HG02970 (cell line): ENCODE data around the gene KLK8.

Experiments used
- ATAC-seq: cut with Tn5 transposase; IDR thresholded peaks from one replicate; pipeline ENCODE4 v1.9.1; 2021; ENCODE audit warnings: mild to moderate bottlenecking, moderate library complexity, moderate number of reproducible peaks; ENCODE audit not compliant: unreplicated experiment, low FRiP score

The KLK8 gene

GRCh38 chr19:51018745-51019543 lies 17.5 kb upstream of the KLK8 start:
- no peak for ATAC-seq

GRCh38 chr19:51016798-51017683 lies 15.6 kb upstream of the KLK8 start:
- no peak for ATAC-seq

GRCh38 chr19:51015691-51016267 lies 14.4 kb upstream of the KLK8 start:
- no peak for ATAC-seq

- no peak for ATAC-seq
Measured at GRCh38 chr19:51014242-51014641, 12.8 kb upstream of the KLK8 start.

- ATAC-seq, result no peak
Measured at GRCh38 chr19:51012661-51013190, 11.3 kb upstream of the KLK8 start.

GRCh38 chr19:51010066-51010795 lies 8.8 kb upstream of the KLK8 start:
- ATAC-seq, result no peak

GRCh38 chr19:51009061-51009891 lies 7.9 kb upstream of the KLK8 start:
- ATAC-seq, result no peak

- ATAC-seq, result no peak
Measured at GRCh38 chr19:51007488-51007887, 6.1 kb upstream of the KLK8 start.

- no peak for ATAC-seq
Measured at GRCh38 chr19:51006406-51006805, 5.0 kb upstream of the KLK8 start.

GRCh38 chr19:51005248-51005647 lies 3.8 kb upstream of the KLK8 start:
- no peak for ATAC-seq

GRCh38 chr19:51003316-51003715 lies 1.9 kb upstream of the KLK8 start:
- ATAC-seq, result no peak

- ATAC-seq, result no peak
Measured at GRCh38 chr19:51002542-51003311, 1.3 kb upstream of the KLK8 start.

- no peak for ATAC-seq
Measured at GRCh38 chr19:51002089-51002532, 707 bp upstream of the KLK8 start.

- ATAC-seq, result no peak
Measured at GRCh38 chr19:51000981-51001380, 423 bp downstream of the KLK8 start.

GRCh38 chr19:51000426-51000825 lies 978 bp downstream of the KLK8 start:
- ATAC-seq, result no peak

GRCh38 chr19:50998686-50999085 lies 2.7 kb downstream of the KLK8 start:
- no peak for ATAC-seq

GRCh38 chr19:50998061-50998460 lies 3.3 kb downstream of the KLK8 start:
- no peak for ATAC-seq

- ATAC-seq, result no peak
Measured at GRCh38 chr19:50994129-50994528, 7.3 kb downstream of the KLK8 start.

- ATAC-seq, result no peak
Measured at GRCh38 chr19:50992666-50993035, 8.8 kb downstream of the KLK8 start.
